Measurements from ENCODE around the gene RHBDF1. TPM values are rescaled to one million over a fixed set of nuclear protein-coding genes. Genes with fewer than 3 reads are reported as not detected.

The RHBDF1 gene
- polyA plus RNA-seq, 1 of the 3 experiments (the other 2 are of a cell fraction) = 54.1 TPM

DNA sequence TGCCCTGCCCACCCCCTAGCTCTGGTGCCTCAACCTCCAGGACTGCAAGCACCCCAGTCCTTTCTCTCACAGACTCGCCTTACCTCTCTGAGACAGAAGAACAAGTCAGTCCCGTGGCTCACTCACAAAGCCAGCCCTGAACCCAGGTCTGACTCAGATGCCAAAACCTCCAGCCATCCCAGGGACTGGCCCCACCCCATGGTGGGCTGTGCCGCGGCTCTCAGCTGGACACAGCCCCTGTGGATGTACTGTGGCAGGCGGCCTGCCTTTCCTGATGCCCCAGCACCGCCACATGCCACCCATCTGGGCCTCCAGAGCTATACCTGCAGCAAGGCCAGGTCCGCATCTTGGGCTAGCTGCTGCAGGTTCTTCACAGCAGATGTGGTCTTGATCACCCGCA lies 25.4 kb upstream of the RHBDF1 start (continued):
- TF ChIP-seq, protein P1, sequence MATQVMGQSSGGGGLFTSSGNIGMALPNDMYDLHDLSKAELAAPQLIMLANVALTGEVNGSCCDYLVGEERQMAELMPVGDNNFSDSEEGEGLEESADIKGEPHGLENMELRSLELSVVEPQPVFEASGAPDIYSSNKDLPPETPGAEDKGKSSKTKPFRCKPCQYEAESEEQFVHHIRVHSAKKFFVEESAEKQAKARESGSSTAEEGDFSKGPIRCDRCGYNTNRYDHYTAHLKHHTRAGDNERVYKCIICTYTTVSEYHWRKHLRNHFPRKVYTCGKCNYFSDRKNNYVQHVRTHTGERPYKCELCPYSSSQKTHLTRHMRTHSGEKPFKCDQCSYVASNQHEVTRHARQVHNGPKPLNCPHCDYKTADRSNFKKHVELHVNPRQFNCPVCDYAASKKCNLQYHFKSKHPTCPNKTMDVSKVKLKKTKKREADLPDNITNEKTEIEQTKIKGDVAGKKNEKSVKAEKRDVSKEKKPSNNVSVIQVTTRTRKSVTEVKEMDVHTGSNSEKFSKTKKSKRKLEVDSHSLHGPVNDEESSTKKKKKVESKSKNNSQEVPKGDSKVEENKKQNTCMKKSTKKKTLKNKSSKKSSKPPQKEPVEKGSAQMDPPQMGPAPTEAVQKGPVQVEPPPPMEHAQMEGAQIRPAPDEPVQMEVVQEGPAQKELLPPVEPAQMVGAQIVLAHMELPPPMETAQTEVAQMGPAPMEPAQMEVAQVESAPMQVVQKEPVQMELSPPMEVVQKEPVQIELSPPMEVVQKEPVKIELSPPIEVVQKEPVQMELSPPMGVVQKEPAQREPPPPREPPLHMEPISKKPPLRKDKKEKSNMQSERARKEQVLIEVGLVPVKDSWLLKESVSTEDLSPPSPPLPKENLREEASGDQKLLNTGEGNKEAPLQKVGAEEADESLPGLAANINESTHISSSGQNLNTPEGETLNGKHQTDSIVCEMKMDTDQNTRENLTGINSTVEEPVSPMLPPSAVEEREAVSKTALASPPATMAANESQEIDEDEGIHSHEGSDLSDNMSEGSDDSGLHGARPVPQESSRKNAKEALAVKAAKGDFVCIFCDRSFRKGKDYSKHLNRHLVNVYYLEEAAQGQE (IDR thresholded peaks at IDR 0.05; ENCODE audit: low read depth, low read length) = no peak
- TF ChIP-seq RFX5 (IDR thresholded peaks at IDR 0.05; ENCODE audit: low read length) (no peak), EZH2phosphoT487 (IDR thresholded peaks at IDR 0.05; ENCODE audit: borderline replicate concordance, low read depth) (no peak), FOXM1 (IDR thresholded peaks at IDR 0.05; ENCODE audit: low read depth) (no peak)

DNA sequence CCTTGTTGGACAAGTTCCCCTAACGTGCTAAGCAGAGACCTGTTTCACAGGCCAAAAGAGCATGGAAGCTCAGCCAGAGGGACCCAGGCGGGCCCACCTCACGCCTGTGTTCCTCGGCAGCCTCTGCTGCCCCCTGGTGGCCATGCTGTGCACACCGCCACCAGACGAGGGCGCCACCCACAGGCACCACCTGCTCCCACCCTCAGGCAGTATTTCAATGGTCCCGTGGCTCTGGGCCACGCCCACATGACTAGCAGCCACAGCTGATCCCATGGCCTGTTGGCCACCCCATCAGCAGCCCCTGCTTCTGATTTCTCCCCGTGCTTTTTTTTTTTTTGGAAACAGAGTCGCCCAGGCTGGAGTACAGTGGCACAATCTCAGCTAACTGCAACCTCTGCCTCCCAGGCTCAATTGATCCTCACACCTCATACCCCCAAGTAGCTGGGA lies 24.5 kb upstream of the RHBDF1 start:
- Histone ChIP-seq H3K4me2 (no peak overlapping the region), H3K4me3 (ENCODE audit: low read depth in 2 of 2, low read length in 1 of 2) (no peak overlapping the region; a peak in 1 of 4 replicates), H3K9me3 (no peaks in the 10 kb centered on the region), H3K27ac (ENCODE audit: low read depth in 2 of 2, low read length in 1 of 2) (no peak overlapping the region), H3K9ac (no peak overlapping the region), H3K36me3 (replicated peaks in 1 of 2; ENCODE audit: control insufficient read depth in 1 of 2, insufficient read depth in 2 of 2, low read length in 1 of 2) (peaks cover 0 to 4% of the 10 kb centered on the region in 2 experiments), H3K79me2 (ENCODE audit: insufficient read depth) (no peaks in the 10 kb centered on the region), H3K27me3 (ENCODE audit: insufficient read depth) (no peaks in the 10 kb centered on the region), H2AFZ (ENCODE audit: low read depth) (no peak overlapping the region), H3K4me1 (ENCODE audit: control insufficient read depth in 1 of 2, insufficient read depth in 2 of 2, low read depth in 1 of 2, low read length in 1 of 2) (peaks cover 0 to 8% of the 10 kb centered on the region in 2 experiments; a peak in 1 of 4 replicates), H4K20me1 (ENCODE audit: insufficient read depth) (peaks cover 9% of the 10 kb centered on the region; the same call in 1 of the 2 replicates), H3F3A (replicated peaks; ENCODE audit: insufficient read depth) (peaks cover 8% of the 10 kb centered on the region), H3K9me2 (no peaks in the 10 kb centered on the region)
- WGBS (ENCODE audit: low lambda C conversion rate) = 34% methylated on average over 6 of the region's 11 CpGs
- CTCF ChIA-PET = interaction anchor here (0.6 to 27.8 kb wide), 32 partner anchors 9 to 322 kb away, joined by 3 to 793 read pairs (median 4); partner anchors contain the start of genes HBM, HBQ1, MPG and MRPL28
- peak; percentile 95 for DNase-seq
- POLR2A ChIA-PET = interaction anchor here (1.2 kb wide), 2 partner anchors 19 to 34 kb away, joined by 3 to 5 read pairs; partner anchors contain the start of gene MPG
- TF ChIP-seq FOXM1 (IDR thresholded peaks at IDR 0.05; ENCODE audit: low read depth) = no peak
- no peak for TF ChIP-seq CHD2 (IDR thresholded peaks at IDR 0.05; ENCODE audit: low read length, partially characterized antibody)
- TF ChIP-seq, protein P2, sequence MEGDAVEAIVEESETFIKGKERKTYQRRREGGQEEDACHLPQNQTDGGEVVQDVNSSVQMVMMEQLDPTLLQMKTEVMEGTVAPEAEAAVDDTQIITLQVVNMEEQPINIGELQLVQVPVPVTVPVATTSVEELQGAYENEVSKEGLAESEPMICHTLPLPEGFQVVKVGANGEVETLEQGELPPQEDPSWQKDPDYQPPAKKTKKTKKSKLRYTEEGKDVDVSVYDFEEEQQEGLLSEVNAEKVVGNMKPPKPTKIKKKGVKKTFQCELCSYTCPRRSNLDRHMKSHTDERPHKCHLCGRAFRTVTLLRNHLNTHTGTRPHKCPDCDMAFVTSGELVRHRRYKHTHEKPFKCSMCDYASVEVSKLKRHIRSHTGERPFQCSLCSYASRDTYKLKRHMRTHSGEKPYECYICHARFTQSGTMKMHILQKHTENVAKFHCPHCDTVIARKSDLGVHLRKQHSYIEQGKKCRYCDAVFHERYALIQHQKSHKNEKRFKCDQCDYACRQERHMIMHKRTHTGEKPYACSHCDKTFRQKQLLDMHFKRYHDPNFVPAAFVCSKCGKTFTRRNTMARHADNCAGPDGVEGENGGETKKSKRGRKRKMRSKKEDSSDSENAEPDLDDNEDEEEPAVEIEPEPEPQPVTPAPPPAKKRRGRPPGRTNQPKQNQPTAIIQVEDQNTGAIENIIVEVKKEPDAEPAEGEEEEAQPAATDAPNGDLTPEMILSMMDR (IDR thresholded peaks at IDR 0.05) = peak; percentile 99
- no peak for TF ChIP-seq FOXJ3 (CRISPR knock-in tag; IDR thresholded peaks at IDR 0.05)
- TF ChIP-seq ELF1 (IDR thresholded peaks at IDR 0.05) = no peak
- peak; percentile 96 for TF ChIP-seq SMC3 (IDR thresholded peaks at IDR 0.05; ENCODE audit: low read depth, low read length)
- TF ChIP-seq RXRA (IDR thresholded peaks at IDR 0.05; ENCODE audit: borderline replicate concordance, low read depth) = no peak
- TF ChIP-seq JUND (IDR thresholded peaks at IDR 0.05) = no peak
- TF ChIP-seq, protein P1 (IDR thresholded peaks at IDR 0.05; ENCODE audit: low read depth, low read length) = peak; percentile 22; the same call in 1 of the 2 replicates
- TF ChIP-seq, protein P3, sequence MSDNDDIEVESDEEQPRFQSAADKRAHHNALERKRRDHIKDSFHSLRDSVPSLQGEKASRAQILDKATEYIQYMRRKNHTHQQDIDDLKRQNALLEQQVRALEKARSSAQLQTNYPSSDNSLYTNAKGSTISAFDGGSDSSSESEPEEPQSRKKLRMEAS (IDR thresholded peaks at IDR 0.05; ENCODE audit: low read depth) = peak; percentile 50; the same call in 1 of the 2 replicates
- 0 out of 2 replicates have a peak, but pooled peaks have one; percentile 27 for TF ChIP-seq SIN3A (IDR thresholded peaks at IDR 0.05; ENCODE audit: borderline replicate concordance, low read depth, low read length)
- no peak for TF ChIP-seq TAF1 (IDR thresholded peaks at IDR 0.05; ENCODE audit: borderline replicate concordance, low read depth, low read length)
- no peak for TF ChIP-seq TCF12 (IDR thresholded peaks at IDR 0.05)
- peak; percentile 32; the same call in 1 of the 2 replicates for TF ChIP-seq RCOR1 (IDR thresholded peaks at IDR 0.05; ENCODE audit: low read length)
- peak; percentile 43; the same call in 1 of the 2 replicates for TF ChIP-seq MXI1 (IDR thresholded peaks at IDR 0.05; ENCODE audit: low read depth, low read length)
- TF ChIP-seq GABPA (IDR thresholded peaks at IDR 0.05; ENCODE audit: low read depth) = no peak
- no peak for TF ChIP-seq NRF1 (IDR thresholded peaks at IDR 0.05; ENCODE audit: low read depth, low read length)
- TF ChIP-seq NFIC (IDR thresholded peaks at IDR 0.05; ENCODE audit: borderline replicate concordance) = no peak
- TF ChIP-seq, protein P4, sequence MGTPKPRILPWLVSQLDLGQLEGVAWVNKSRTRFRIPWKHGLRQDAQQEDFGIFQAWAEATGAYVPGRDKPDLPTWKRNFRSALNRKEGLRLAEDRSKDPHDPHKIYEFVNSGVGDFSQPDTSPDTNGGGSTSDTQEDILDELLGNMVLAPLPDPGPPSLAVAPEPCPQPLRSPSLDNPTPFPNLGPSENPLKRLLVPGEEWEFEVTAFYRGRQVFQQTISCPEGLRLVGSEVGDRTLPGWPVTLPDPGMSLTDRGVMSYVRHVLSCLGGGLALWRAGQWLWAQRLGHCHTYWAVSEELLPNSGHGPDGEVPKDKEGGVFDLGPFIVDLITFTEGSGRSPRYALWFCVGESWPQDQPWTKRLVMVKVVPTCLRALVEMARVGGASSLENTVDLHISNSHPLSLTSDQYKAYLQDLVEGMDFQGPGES (IDR thresholded peaks at IDR 0.05; ENCODE audit: low read depth, low read length) = no peak

All from SK-N-SH (cell line).